HepG2 (cell line): ENCODE data around the gene RBM12. TPM values are rescaled to one million over a fixed set of nuclear protein-coding genes. Genes with fewer than 3 reads are reported as not detected.

Experiments used
- ATAC-seq: fragments of 200-7000 bp; cut with Tn5 transposase; 3 replicates; pipeline ENCODE4 v1.9.1; 2020; ENCODE audit warnings: mild to moderate bottlenecking, moderate library complexity
- BruUV-seq: library from RNA; stranded (reverse); fragments of 400-500 nt; replicated peaks from 2 replicates; lab custom pipeline; 2021; lab: Mats Ljungman, UMichigan
- CTCF ChIA-PET: fragments of 300-600 bp; formaldehyde crosslinking; extraction: SDS; loops from one replicate; lab custom pipeline; 2021; ENCODE audit warnings: low total read pairs, inconsistent platforms, low intra/inter-chr PET ratio; lab: Yijun Ruan, JAX
- POLR2A ChIA-PET: fragments of 350-600 bp; sonication (Branson Sonifier 250); formaldehyde crosslinking; loops from one replicate; lab custom pipeline; 2020; ENCODE audit warnings: antibody characterized with exemption, inconsistent platforms; lab: Yijun Ruan, JAX
- DNase-seq: peaks from one replicate; pipeline ENCODE4 v3.0.0-alpha.2; 2015; ENCODE audit warnings: low spot score
- FAIRE-seq: peaks from 3 replicates; lab custom pipeline; 2011; peaks lifted over from hg19 to GRCh38; lab: Jason Lieb, UNC
- H2AFZ ChIP-seq: one replicate; pipeline ENCODE4 v1.6.1; 2011; ENCODE audit warnings: low read length, inconsistent platforms
- H3K27ac ChIP-seq: fragments of 300-600 bp; 3 replicates; pipeline ENCODE4 v1.8.0; 2011; ENCODE audit warnings: mixed run types, mild to moderate bottlenecking, mixed read lengths, low read length, inconsistent platforms; ENCODE audit not compliant: insufficient read depth; ENCODE audit errors: extremely low read length
- H3K27me3 ChIP-seq, 2 experiments: fragments of 200-600 bp in 1 of 2; 2 replicates in 1 of 2; 3 replicates in 1 of 2; pipeline versions ENCODE4 v1.6.0 to v1.8.0; 2011; ENCODE audit warnings: low read length in 2 of 2, mild to moderate bottlenecking in 2 of 2, moderate library complexity in 2 of 2, inconsistent platforms in 1 of 2; ENCODE audit not compliant: insufficient read depth in 2 of 2, control insufficient read depth in 1 of 2
- H3K36me3 ChIP-seq, 2 experiments: fragments of 200-600 bp in 1 of 2; replicated peaks in 1 of 2; 2 replicates in 1 of 2; 3 replicates in 1 of 2; pipeline versions ENCODE4 v1.5.1 to v1.8.0; 2011; ENCODE audit warnings: low read length in 2 of 2, inconsistent platforms in 1 of 2; ENCODE audit not compliant: insufficient read depth in 2 of 2, control insufficient read depth in 1 of 2
- H3K4me1 ChIP-seq: 2 replicates; pipeline ENCODE4 v1.5.1; 2012; ENCODE audit warnings: low read length, inconsistent platforms; ENCODE audit not compliant: insufficient read depth
- H3K4me2 ChIP-seq: 2 replicates; pipeline ENCODE4 v1.6.0; 2011; ENCODE audit warnings: low read depth, low read length, inconsistent platforms
- H3K4me3 ChIP-seq, 3 experiments: fragments of 200-600 bp in 1 of 3; sonication (generic), shearing (Covaris generic) in 1 of 3; replicated peaks in 1 of 3; 2 replicates each; pipeline ENCODE4 v1.5.1; 2011 to 2016; ENCODE audit warnings: low read length in 3 of 3, inconsistent platforms in 2 of 3, low read depth in 2 of 3, mild to moderate bottlenecking in 2 of 3, control low read depth in 1 of 3, mixed read lengths in 1 of 3; ENCODE audit not compliant: insufficient read depth in 1 of 3
- H3K79me2 ChIP-seq: one replicate; pipeline ENCODE4 v1.6.1; 2011; ENCODE audit warnings: low read length, inconsistent platforms; ENCODE audit not compliant: insufficient read depth
- H3K9ac ChIP-seq: 2 replicates; pipeline ENCODE4 v1.6.0; 2011; ENCODE audit warnings: mild to moderate bottlenecking, low read depth, low read length, inconsistent platforms; ENCODE audit not compliant: insufficient read depth
- H3K9me3 ChIP-seq: 2 replicates; pipeline ENCODE4 v1.5.1; 2012; ENCODE audit warnings: mild to moderate bottlenecking, low read length
- H4K20me1 ChIP-seq: 2 replicates; pipeline ENCODE4 v1.6.0; 2011; ENCODE audit warnings: inconsistent platforms, mild to moderate bottlenecking, low read length, moderate library complexity; ENCODE audit not compliant: insufficient read depth
- AKAP8 ChIP-seq: sonication (generic); formaldehyde crosslinking; IDR thresholded peaks from 2 replicates; pipeline ENCODE4 v1.5.1; 2020; ENCODE audit warnings: mild to moderate bottlenecking, missing genetic modification reagents
- EEA1 ChIP-seq: sonication (generic); formaldehyde crosslinking; IDR thresholded peaks from 2 replicates; pipeline ENCODE4 v1.5.1; 2020; ENCODE audit warnings: mild to moderate bottlenecking, missing genetic modification reagents, borderline replicate concordance
- ELK4 ChIP-seq: sonication (generic); formaldehyde crosslinking; IDR thresholded peaks from 2 replicates; pipeline ENCODE4 v1.9.0; 2021; ENCODE audit warnings: missing genetic modification reagents, borderline replicate concordance
- GPBP1L1 ChIP-seq: sonication (generic); formaldehyde crosslinking; IDR thresholded peaks from 2 replicates; pipeline ENCODE4 v1.5.0; 2020; ENCODE audit warnings: mild to moderate bottlenecking, missing genetic modification reagents
- HES4 ChIP-seq: sonication (generic); formaldehyde crosslinking; IDR thresholded peaks from 2 replicates; pipeline ENCODE4 v1.9.0; 2021; ENCODE audit warnings: mild to moderate bottlenecking, missing genetic modification reagents, borderline replicate concordance
- KDM5B ChIP-seq: sonication (generic); formaldehyde crosslinking; IDR thresholded peaks from 2 replicates; pipeline ENCODE4 v1.4.0; 2020; ENCODE audit warnings: missing genetic modification reagents, mild to moderate bottlenecking, borderline replicate concordance
- MED1 ChIP-seq: sonication (generic); formaldehyde crosslinking; IDR thresholded peaks from 2 replicates; pipeline ENCODE4 v1.4.0; 2020; ENCODE audit warnings: missing genetic modification reagents
- NFKB2 ChIP-seq: sonication (generic); formaldehyde crosslinking; IDR thresholded peaks from 2 replicates; pipeline ENCODE4 v1.4.0; 2020; ENCODE audit warnings: missing genetic modification reagents, borderline replicate concordance
- POGZ ChIP-seq: sonication (generic); formaldehyde crosslinking; IDR thresholded peaks from 2 replicates; pipeline ENCODE4 v1.4.0; 2020; ENCODE audit warnings: mild to moderate bottlenecking, missing genetic modification reagents
- PTBP1 ChIP-seq: fragments of 200-400 bp; formaldehyde crosslinking; IDR thresholded peaks from 2 replicates; pipeline ENCODE4 v1.6.1; 2018; ENCODE audit warnings: low read length, low read depth; ENCODE audit not compliant: poor library complexity, severe bottlenecking
- RFX3 ChIP-seq: IDR thresholded peaks from 2 replicates; pipeline ENCODE4 v1.6.1; 2016; ENCODE audit warnings: missing biosample characterization, missing genetic modification reagents
- SMC3 ChIP-seq: IDR thresholded peaks from 2 replicates; pipeline ENCODE4 v1.6.1; 2011; ENCODE audit warnings: low read length, improper control_type of control experiment
- THAP7 ChIP-seq: sonication (generic); formaldehyde crosslinking; IDR thresholded peaks from 2 replicates; pipeline ENCODE4 v1.8.1; 2023; ENCODE audit warnings: mild to moderate bottlenecking, missing genetic modification reagents
- ZBTB7B ChIP-seq: sonication (generic); formaldehyde crosslinking; IDR thresholded peaks from 2 replicates; pipeline ENCODE4 v1.4.0; 2020; ENCODE audit warnings: missing genetic modification reagents
- ZNF781 ChIP-seq: sonication (generic); formaldehyde crosslinking; IDR thresholded peaks from 2 replicates; pipeline ENCODE4 v1.5.1; 2020; ENCODE audit warnings: borderline replicate concordance, mild to moderate bottlenecking, missing genetic modification reagents; ENCODE audit errors: not compliant biosample characterization
- ZSCAN20 ChIP-seq: sonication (generic); formaldehyde crosslinking; IDR thresholded peaks from 2 replicates; pipeline ENCODE4 v1.4.0; 2020; ENCODE audit warnings: missing genetic modification reagents, mild to moderate bottlenecking, borderline replicate concordance
- WGBS: methylation state at CpG from one replicate; pipeline ENCODE4 v1.1.6; 2017; ENCODE audit warnings: low lambda C conversion rate; 5-methylcytosine and 5-hydroxymethylcytosine counted together
- in situ Hi-C: cut with HindIII; loops from 2 replicates; pipeline ENCODE4 v1.10.0; 2017; ENCODE audit warnings: low pct_unique_long_range_greater_than_20kb; ENCODE audit not compliant: extremely low pct_ligation_motif_present
- intact Hi-C: fragments of 100-400 bp; cut with micrococcal nuclease; formaldehyde crosslinking; loops from one replicate; pipeline ENCODE4 v1.10.0; 2022; ENCODE audit not compliant: unreplicated experiment
- polyA plus RNA-seq, 8 experiments: library from polyadenylated mRNA; depleted of rRNA in 3 of 8; stranded (reverse) in 7 of 8; unstranded in 1 of 8; fragments of >200 nt; fragmentation: Illumina TruSeq in 4 of 8; extraction: Trizol in 4 of 8; gene quantifications; 2 replicates each; pipeline versions ENCODE4 v1.2.1 to v1.2.3, GENCODE V29; 2011 to 2016; ENCODE audit warnings: low read depth in 4 of 8, missing spikeins in 1 of 8, mixed read lengths in 1 of 8; ENCODE audit not compliant: insufficient read depth in 1 of 8
- total RNA-seq, 5 experiments: library from RNA; depleted of rRNA; stranded (reverse); fragments of >200 nt; fragmentation: Illumina TruSeq; extraction: Trizol; gene quantifications; 2 replicates each; pipeline ENCODE4 v1.2.3, GENCODE V29; 2016; ENCODE audit warnings: low read depth in 1 of 5
- TF ChIP-seq, protein P1 (sequence below): sonication (generic); formaldehyde crosslinking; conservative IDR thresholded peaks from 2 replicates; pipeline ENCODE4 v1.4.0; 2020; ENCODE audit warnings: missing genetic modification reagents

RBM12 gene
- total and polyA plus RNA-seq, 2 of the 13 experiments (the other 11 are each of a cell fraction or from before 2014, with no cell fraction given) = 97.9 to 104 TPM

DNA sequence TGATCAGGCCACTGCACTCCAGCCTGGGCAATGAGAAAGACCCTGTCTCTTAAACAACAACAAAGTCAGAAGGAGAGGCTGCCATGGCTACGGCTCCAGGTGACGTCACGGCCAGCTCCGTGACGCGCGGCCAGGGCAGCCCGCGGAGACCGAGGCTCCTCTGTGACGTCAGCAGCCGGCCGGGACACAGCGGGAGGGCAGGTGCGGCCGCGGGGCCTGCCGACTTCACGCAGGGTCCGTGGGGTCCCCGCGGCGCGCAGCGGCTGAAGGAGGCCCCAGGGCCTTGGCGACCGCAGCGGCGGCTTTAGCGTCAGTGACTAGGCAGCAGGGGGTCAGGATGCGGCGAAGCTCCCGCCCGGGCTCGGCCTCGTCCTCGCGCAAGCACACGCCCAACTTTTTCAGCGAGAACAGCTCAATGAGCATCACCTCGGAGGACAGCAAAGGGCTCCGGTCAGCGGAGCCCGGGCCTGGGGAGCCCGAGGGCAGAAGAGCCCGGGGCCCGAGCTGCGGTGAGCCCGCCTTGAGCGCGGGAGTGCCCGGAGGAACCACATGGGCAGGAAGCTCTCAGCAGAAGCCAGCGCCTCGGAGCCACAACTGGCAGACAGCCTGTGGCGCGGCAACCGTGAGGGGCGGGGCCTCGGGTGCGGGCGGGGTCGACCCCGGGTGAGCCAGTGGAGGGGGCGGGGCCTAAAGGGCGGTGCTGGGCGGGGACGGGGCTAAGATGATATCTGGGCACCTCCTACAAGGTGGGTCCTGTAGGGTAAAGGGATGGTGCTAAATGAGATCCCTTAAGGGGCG is 48.8 kb downstream of the RBM12 start, which contains the start of gene SPAG4:
Gene SPAG4 (plus strand): TSS at position 163 of the 798 bp plus-strand sequence. CDS start 175 bp downstream, at position 338.
- peaks cover 15% of the 10 kb centered on the region for H3K79me2 ChIP-seq
- intact Hi-C loops = loop anchor here (1.0 to 5.0 kb wide), 7 partner anchors 49 to 161 kb away; partner anchors contain the start of genes CEP250, CPNE1, ERGIC3 and RBM12
- H2AFZ ChIP-seq = no peak within 1 kb of the TSS
- H3K27me3 ChIP-seq = peaks cover 0 to 7% of the 10 kb centered on the region in 2 experiments; a peak in 1 of 5 replicates
- peak; percentile 73 for ATAC-seq
- H4K20me1 ChIP-seq = no peaks in the 10 kb centered on the region; the same call in 1 of the 2 replicates
- in situ Hi-C loops = loop anchor here (5.0 kb wide), 1 partner anchor 46 kb away; the partner anchor contains the start of genes CPNE1 and RBM12
- peak within 1 kb of the TSS; percentile 87 for H3K27ac ChIP-seq
- TSS peak; percentile 48 for BruUV-seq
- FAIRE-seq = no peak
- WGBS = 1% methylated on average over 37 of the region's 68 CpGs
- peak within 1 kb of the TSS; percentile 97 for H3K4me2 ChIP-seq
- ChIA-PET POLR2A (interaction anchor here (0.6 to 6.7 kb wide), 28 partner anchors 11 to 368 kb away, joined by 3 to 152 read pairs (median 5); partner anchors contain the start of genes CEP250, CPNE1, EIF6 and ERGIC3), CTCF (interaction anchor here (1.1 kb wide), 1 partner anchor 12 kb away, joined by 3 read pairs; no protein-coding TSS in a partner anchor)
- DNase-seq = no peak
- peaks cover 33% of the 10 kb centered on the region for H3K4me1 ChIP-seq
- H3K4me3 ChIP-seq = peak within 1 kb of the TSS; percentile 67 to 96 (median 87)
- H3K36me3 ChIP-seq = peaks cover 0 to 4% of the 10 kb centered on the region in 2 experiments; a peak in 3 of 5 replicates
- peak within 1 kb of the TSS; percentile 85 for H3K9ac ChIP-seq
- no peaks in the 10 kb centered on the region for H3K9me3 ChIP-seq
- peak; percentile 99 for TF ChIP-seq ZNF781 (CRISPR knock-in tag)
- TF ChIP-seq, protein P1, sequence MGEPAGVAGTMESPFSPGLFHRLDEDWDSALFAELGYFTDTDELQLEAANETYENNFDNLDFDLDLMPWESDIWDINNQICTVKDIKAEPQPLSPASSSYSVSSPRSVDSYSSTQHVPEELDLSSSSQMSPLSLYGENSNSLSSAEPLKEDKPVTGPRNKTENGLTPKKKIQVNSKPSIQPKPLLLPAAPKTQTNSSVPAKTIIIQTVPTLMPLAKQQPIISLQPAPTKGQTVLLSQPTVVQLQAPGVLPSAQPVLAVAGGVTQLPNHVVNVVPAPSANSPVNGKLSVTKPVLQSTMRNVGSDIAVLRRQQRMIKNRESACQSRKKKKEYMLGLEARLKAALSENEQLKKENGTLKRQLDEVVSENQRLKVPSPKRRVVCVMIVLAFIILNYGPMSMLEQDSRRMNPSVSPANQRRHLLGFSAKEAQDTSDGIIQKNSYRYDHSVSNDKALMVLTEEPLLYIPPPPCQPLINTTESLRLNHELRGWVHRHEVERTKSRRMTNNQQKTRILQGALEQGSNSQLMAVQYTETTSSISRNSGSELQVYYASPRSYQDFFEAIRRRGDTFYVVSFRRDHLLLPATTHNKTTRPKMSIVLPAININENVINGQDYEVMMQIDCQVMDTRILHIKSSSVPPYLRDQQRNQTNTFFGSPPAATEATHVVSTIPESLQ = peak; percentile 97
- peak; percentile 28 for TF ChIP-seq PTBP1
- TF ChIP-seq THAP7 = peak; percentile 97; the same call in 1 of the 2 replicates
- TF ChIP-seq MED1 (CRISPR knock-in tag) = peak; percentile 93
- no peak for TF ChIP-seq SMC3
- TF ChIP-seq ZSCAN20 (CRISPR knock-in tag) = peak; percentile 99
- TF ChIP-seq HES4 (CRISPR knock-in tag) = peak; percentile 98
- no peak for TF ChIP-seq GPBP1L1 (CRISPR knock-in tag)
- TF ChIP-seq RFX3 = peak; percentile 41; the same call in 1 of the 2 replicates
- TF ChIP-seq ZBTB7B (CRISPR knock-in tag) = peak; percentile 81
- TF ChIP-seq AKAP8 = peak; percentile 100
- TF ChIP-seq POGZ (CRISPR knock-in tag) = 0 out of 2 replicates have a peak, but pooled peaks have one; percentile 21
- peak; percentile 98 for TF ChIP-seq KDM5B (CRISPR knock-in tag)
- peak; percentile 83; the same call in 1 of the 2 replicates for TF ChIP-seq ELK4 (CRISPR knock-in tag)
- peak; percentile 96; the same call in 1 of the 2 replicates for TF ChIP-seq EEA1
- peak; percentile 99 for TF ChIP-seq NFKB2
